Natural killer cell (primary cell): ENCODE data around the gene NIPBL. TPM values are rescaled to one million over a fixed set of nuclear protein-coding genes. Genes with fewer than 3 reads are reported as not detected.
A peak's percentile ranks its signal among the peaks of the same experiment; 100 is the strongest.

Experiments used
- ATAC-seq, 3 donors: fragments of 150-1000 bp in 2 of 3; fragments of 200-7000 bp in 1 of 3; cut with Tn5 transposase; 1 replicate in 1 of 3; 2 replicates in 2 of 3; pipeline ENCODE4 v1.10.0; 2021; ENCODE audit warnings: mild to moderate bottlenecking in 2 of 3, moderate library complexity in 2 of 3
- DNase-seq, 2 donors: peaks; one replicate each; pipeline versions ENCODE4 v3.0.0 to v3.0.0-alpha.2; 2013 to 2021; ENCODE audit warnings: mixed read lengths in 1 of 2
- H3K27ac ChIP-seq: one replicate; pipeline ENCODE4 v1.5.1; 2013; ENCODE audit warnings: mild to moderate bottlenecking, low read length
- H3K27me3 ChIP-seq: one replicate; pipeline ENCODE4 v1.6.1; 2013; ENCODE audit warnings: low read length; ENCODE audit not compliant: control insufficient read depth, insufficient read depth
- H3K36me3 ChIP-seq: one replicate; pipeline ENCODE4 v1.6.1; 2013; ENCODE audit warnings: low read length; ENCODE audit not compliant: control insufficient read depth, insufficient read depth
- H3K4me1 ChIP-seq: one replicate; pipeline ENCODE4 v1.6.1; 2013; ENCODE audit warnings: low read length; ENCODE audit not compliant: control insufficient read depth, insufficient read depth
- H3K4me3 ChIP-seq: one replicate; pipeline ENCODE4 v1.5.1; 2013; ENCODE audit warnings: low read length
- H3K9me3 ChIP-seq: one replicate; pipeline ENCODE4 v1.6.1; 2013; ENCODE audit warnings: low read length; ENCODE audit not compliant: control insufficient read depth, insufficient read depth
- H3K27ac Mint-ChIP-seq, 2 donors: one replicate each; pipeline ENCODE4 v1.8.0; 2022; ENCODE audit warnings: mild to moderate bottlenecking in 2 of 2, mixed read lengths in 2 of 2, moderate library complexity in 1 of 2
- H3K27me3 Mint-ChIP-seq, 2 donors: one replicate each; pipeline ENCODE4 v1.8.0; 2022; ENCODE audit warnings: low read depth in 2 of 2, mixed read lengths in 2 of 2
- H3K36me3 Mint-ChIP-seq: one replicate; pipeline ENCODE4 v1.8.0; 2022; ENCODE audit warnings: mixed read lengths
- H3K4me1 Mint-ChIP-seq, 2 donors: one replicate each; pipeline ENCODE4 v1.8.0; 2022; ENCODE audit warnings: mixed read lengths in 2 of 2
- H3K4me3 Mint-ChIP-seq: one replicate; pipeline ENCODE4 v1.8.0; 2022; ENCODE audit warnings: mild to moderate bottlenecking, moderate library complexity, mixed read lengths
- H3K9me3 Mint-ChIP-seq, 2 donors: one replicate each; pipeline ENCODE4 v1.8.0; 2022; ENCODE audit warnings: mixed read lengths in 2 of 2
- WGBS: methylation state at CpG from one replicate; pipeline ENCODE4 v1.1.7; 2013; ENCODE audit warnings: missing lambda C conversion rate; ENCODE audit not compliant: insufficient coverage; 5-methylcytosine and 5-hydroxymethylcytosine counted together
- intact Hi-C: fragments of 100-400 bp; cut with micrococcal nuclease; formaldehyde crosslinking; loops from one replicate; pipeline ENCODE4 v1.14.2; 2022
- total RNA-seq, 4 donors: library from RNA; stranded (reverse); fragments of 120-200 nt in 1 of 4; gene quantifications; one replicate each; pipeline versions ENCODE4 v1.2.3 to v1.2.4, GENCODE V29; 2013 to 2022
- TF ChIP-seq, protein P1 (sequence below): fragments of 200-600 bp; IDR thresholded peaks from one replicate; pipeline ENCODE4 v1.8.0; 2022; ENCODE audit warnings: antibody characterized with exemption

NIPBL gene
- total RNA-seq, 3 donors from 2014 or later (not counting 1 experiment from before 2014, with no cell fraction given) = 137 to 153 (median 145) TPM

DNA sequence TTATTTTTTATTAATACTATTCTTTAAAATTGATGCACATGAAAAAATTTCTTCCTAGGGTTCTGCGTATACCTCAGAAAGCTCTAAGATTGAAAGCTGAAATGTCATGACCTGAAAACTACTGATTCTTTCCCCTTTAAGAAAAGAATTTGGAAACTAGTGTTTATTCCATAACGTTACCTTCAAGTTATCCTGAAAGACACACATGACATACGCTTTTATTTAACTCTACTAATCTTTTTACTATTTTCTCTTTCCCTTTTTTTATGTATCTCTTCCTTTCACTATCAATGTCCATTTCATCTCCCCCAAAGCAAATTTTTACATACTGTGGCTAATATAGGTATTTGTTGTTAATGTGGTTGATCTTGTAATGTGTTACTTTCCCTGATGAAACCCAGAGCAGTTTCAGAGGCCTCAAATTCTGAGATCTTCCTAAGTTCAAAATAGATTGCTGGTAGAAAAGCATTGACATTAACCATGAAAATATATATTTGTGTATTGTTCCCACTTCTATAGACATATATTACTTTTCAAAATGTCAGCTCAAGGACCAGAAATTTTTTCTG, 7.4 kb downstream of the NIPBL start:
- 83% methylated on average over 3 of the region's 3 CpGs for WGBS
- peak overlapping the region; percentile 21 for H3K4me3 Mint-ChIP-seq
- no peaks in the 10 kb centered on the region for H3K9me3 ChIP-seq

DNA sequence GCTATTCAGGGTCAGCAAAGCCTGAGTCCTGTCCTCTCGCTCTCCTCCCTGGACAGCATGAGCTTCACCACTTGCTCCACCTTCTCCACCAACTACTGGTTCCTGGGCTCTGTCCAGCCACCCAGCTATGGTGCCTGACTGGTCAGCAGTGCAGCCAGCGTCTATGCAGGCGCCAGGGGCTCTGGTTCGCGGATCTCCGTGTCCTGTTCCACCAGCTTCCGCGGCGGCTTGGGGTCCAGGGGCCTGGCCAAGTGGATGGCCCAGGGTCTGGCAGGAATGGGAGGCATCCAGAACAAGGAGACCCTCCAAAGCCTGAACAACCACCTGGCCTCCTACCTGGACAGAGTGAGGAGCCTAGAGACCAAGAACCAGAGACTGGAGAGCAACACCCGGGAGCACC, 8.6 kb downstream of the NIPBL start:
- intact Hi-C loops = no loop called here
- Histone ChIP-seq H3K4me3 (no peak overlapping the region), H3K27ac (no peak overlapping the region), H3K27me3 (no peaks in the 10 kb centered on the region), H3K4me1 (peaks cover 13% of the 10 kb centered on the region), H3K36me3 (peaks cover 10% of the 10 kb centered on the region), H3K9me3 (no peaks in the 10 kb centered on the region)
- H3K4me1 Mint-ChIP-seq = peaks cover 75 to 81% of the 10 kb centered on the region in 2 donors
- no peaks in the 10 kb centered on the region for H3K36me3 Mint-ChIP-seq
- ATAC-seq (no peak), DNase-seq (no peak)
- H3K27ac Mint-ChIP-seq = peak overlapping the region in 1 of 2 donors; percentile 45
- no peaks in the 10 kb centered on the region for H3K9me3 Mint-ChIP-seq
- no peak overlapping the region for H3K4me3 Mint-ChIP-seq
- H3K27me3 Mint-ChIP-seq = no peaks in the 10 kb centered on the region
- WGBS = 97% methylated on average over 10 of the region's 10 CpGs
- TF ChIP-seq, protein P1, sequence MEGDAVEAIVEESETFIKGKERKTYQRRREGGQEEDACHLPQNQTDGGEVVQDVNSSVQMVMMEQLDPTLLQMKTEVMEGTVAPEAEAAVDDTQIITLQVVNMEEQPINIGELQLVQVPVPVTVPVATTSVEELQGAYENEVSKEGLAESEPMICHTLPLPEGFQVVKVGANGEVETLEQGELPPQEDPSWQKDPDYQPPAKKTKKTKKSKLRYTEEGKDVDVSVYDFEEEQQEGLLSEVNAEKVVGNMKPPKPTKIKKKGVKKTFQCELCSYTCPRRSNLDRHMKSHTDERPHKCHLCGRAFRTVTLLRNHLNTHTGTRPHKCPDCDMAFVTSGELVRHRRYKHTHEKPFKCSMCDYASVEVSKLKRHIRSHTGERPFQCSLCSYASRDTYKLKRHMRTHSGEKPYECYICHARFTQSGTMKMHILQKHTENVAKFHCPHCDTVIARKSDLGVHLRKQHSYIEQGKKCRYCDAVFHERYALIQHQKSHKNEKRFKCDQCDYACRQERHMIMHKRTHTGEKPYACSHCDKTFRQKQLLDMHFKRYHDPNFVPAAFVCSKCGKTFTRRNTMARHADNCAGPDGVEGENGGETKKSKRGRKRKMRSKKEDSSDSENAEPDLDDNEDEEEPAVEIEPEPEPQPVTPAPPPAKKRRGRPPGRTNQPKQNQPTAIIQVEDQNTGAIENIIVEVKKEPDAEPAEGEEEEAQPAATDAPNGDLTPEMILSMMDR = no peak

More for the DNA sequence above, 7.4 kb downstream of the NIPBL start:
- peaks cover 13% of the 10 kb centered on the region for H3K4me1 ChIP-seq
- DNase-seq (no peak), ATAC-seq (peak in 1 of 3 donors; percentile 42)
- TF ChIP-seq, protein P1 = no peak
- no peaks in the 10 kb centered on the region for H3K27me3 ChIP-seq
- Mint-ChIP-seq H3K27ac (peak overlapping the region in 1 of 2 donors; percentile 14), H3K36me3 (no peaks in the 10 kb centered on the region), H3K9me3 (no peaks in the 10 kb centered on the region), H3K4me1 (peaks cover 72 to 77% of the 10 kb centered on the region in 2 donors), H3K27me3 (no peaks in the 10 kb centered on the region)
- peaks cover 10% of the 10 kb centered on the region for H3K36me3 ChIP-seq
- intact Hi-C loops = no loop called here
- no peak overlapping the region for H3K4me3 ChIP-seq
- no peak overlapping the region for H3K27ac ChIP-seq

DNA sequence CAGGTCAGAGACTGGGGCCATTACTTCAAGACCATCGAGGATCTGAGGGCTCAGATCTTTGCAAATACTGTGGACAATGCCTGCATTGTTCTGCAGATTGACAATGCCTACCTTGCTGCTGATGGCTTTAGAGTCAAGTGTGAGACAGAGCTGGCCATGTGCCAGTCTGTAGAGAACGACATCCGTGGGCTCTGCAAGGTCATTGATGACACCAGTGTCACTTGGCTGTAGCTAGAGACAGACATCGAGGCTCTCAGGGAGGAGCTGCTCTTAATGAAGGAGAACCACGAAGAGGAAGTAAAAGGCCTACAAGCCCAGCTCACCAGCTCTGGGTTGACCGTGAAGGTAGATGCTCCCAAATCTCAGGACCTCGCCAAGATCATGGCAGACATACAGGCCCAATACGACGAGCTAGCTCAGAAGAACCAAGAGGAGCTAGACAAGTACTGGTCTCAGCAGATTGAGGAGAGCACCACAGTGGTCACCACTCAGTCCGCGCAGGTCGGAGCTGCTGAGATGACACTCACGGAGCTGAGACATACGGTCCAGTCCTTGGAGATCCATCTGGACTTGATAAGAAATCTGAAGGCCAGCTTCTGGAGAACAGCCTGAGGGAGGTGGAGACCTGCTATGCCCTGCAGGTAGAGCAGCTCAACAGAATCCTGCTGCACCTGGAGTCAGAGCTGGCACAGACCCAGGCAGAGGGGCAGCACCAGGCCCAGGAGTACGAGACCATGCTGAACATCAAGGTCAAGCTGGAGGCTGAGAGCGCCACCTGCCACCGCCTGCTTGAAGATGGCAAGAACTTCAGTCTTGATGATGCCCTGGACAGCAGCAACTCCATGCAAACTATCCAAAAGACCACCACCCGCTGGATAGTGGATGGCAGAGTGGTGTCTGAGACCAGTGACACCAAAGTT, 9.3 kb downstream of the NIPBL start:
- TF ChIP-seq, protein P1 = no peak
- ATAC-seq = no peak
- Mint-ChIP-seq H3K9me3 (no peaks in the 10 kb centered on the region), H3K4me1 (peaks cover 78 to 82% of the 10 kb centered on the region in 2 donors), H3K36me3 (no peaks in the 10 kb centered on the region), H3K27me3 (no peaks in the 10 kb centered on the region), H3K27ac (peak overlapping the region in 1 of 2 donors; percentile 45), H3K4me3 (no peak overlapping the region)
- Histone ChIP-seq H3K4me3 (no peak overlapping the region), H3K27ac (no peak overlapping the region), H3K4me1 (peaks cover 13% of the 10 kb centered on the region), H3K36me3 (peaks cover 10% of the 10 kb centered on the region), H3K9me3 (no peaks in the 10 kb centered on the region), H3K27me3 (no peaks in the 10 kb centered on the region)
- WGBS = 92% methylated on average over 18 of the region's 18 CpGs
- intact Hi-C loops = no loop called here
- DNase-seq = no peak
